ENCODE results near the gene DLEC1. TPM values are rescaled to one million over a fixed set of nuclear protein-coding genes. Genes with fewer than 3 reads are reported as not detected.
A peak's percentile ranks its signal among the peaks of the same experiment; 100 is the strongest.

Gene DLEC1
- total RNA-seq, 4 donors from 2014 or later = 0.19 to 2.1 (median 0.50) TPM

DNA sequence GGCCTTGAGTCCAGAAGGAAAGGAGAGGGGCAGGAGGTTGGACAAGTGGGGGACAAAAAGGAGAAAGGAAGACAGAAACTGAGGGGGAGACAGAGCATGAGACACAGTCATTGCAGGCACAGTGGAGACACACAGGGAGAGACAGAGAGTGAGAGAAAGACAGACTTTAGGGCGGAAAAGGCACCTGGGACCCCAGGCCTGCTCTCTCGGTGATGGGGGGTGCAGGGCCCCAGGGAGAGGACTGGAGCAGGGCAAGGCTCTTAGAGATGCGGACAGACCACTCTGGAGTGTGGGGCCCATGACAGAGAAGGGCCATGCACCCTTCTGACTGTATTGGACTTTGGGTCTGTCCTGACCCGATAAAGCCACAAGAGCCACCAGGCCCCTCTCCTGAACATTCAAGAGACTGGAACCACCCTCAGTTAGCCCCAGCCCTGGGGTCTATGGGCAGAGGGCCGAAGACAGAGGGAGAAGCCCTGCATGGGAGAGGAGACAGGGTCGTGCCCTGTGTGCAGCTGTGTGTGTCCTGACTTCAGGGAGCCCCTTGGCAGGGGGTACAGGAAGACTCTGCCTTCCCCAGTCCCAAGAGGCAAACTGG lies 22.1 kb upstream of the DLEC1 start:
- H3K4me1 ChIP-seq = no peaks in the 10 kb centered on the region
- peaks cover 67% of the 10 kb centered on the region for H3K36me3 ChIP-seq
- no peaks in the 10 kb centered on the region for H3K9me3 ChIP-seq
- no peaks in the 10 kb centered on the region for H3K27me3 ChIP-seq
- no peak overlapping the region for H3K4me3 ChIP-seq
- H3K27ac ChIP-seq = no peak overlapping the region
- TF ChIP-seq POLR2AphosphoS5 (IDR thresholded peaks at IDR 0.05) (no peak), POLR2A (IDR thresholded peaks at IDR 0.05) (no peak), EP300 (IDR thresholded peaks at IDR 0.05) (no peak)
- TF ChIP-seq, protein P1, sequence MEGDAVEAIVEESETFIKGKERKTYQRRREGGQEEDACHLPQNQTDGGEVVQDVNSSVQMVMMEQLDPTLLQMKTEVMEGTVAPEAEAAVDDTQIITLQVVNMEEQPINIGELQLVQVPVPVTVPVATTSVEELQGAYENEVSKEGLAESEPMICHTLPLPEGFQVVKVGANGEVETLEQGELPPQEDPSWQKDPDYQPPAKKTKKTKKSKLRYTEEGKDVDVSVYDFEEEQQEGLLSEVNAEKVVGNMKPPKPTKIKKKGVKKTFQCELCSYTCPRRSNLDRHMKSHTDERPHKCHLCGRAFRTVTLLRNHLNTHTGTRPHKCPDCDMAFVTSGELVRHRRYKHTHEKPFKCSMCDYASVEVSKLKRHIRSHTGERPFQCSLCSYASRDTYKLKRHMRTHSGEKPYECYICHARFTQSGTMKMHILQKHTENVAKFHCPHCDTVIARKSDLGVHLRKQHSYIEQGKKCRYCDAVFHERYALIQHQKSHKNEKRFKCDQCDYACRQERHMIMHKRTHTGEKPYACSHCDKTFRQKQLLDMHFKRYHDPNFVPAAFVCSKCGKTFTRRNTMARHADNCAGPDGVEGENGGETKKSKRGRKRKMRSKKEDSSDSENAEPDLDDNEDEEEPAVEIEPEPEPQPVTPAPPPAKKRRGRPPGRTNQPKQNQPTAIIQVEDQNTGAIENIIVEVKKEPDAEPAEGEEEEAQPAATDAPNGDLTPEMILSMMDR (IDR thresholded peaks at IDR 0.05) = no peak
- 80% methylated on average over 6 of the region's 6 CpGs for WGBS
- DNase-seq (ENCODE audit: low spot score in 2 of 2) = no peak

DNA sequence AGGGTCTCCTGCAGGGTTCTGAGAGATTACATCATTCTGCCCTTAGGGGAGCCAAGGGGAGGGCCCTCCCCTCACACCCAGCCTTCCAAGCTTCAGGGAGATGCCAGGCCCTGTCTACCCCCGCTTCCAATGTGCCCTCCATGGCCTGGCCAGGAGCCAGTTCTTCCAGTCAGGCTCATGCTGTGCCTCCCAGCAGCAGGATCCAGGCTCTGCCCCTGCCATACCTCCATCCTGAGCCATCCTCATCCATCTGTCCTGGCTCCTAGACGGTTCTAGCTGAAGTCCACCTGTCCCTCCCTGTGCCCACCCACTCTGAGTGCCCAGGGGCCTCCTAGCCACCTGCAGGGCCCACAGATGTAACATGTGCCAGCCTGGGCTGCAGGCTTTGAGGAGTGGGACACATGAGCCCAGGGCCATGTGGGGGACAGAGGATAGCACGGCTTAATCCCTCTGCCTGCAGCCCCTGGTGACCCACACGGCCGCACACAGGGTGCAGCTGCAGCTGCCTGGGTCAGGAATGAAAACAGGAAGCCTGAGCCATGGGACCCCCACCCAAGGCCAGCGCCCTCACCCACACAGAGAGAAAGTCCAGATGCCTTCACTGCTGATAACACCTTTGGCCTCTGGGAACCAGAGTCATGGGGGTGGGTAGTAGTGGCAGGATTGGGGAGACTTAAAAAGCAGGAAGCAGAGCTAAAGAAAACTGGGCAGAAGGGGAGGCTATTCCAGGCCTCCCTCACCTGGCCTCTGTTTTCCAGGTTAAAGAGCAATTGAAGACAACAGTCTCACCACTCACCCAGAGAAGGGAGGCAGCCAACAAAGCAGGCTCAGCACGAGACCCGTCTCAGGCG lies 21.3 kb upstream of the DLEC1 start:
- TF ChIP-seq POLR2A (IDR thresholded peaks at IDR 0.05) (no peak), POLR2AphosphoS5 (IDR thresholded peaks at IDR 0.05) (no peak), EP300 (IDR thresholded peaks at IDR 0.05) (no peak)
- TF ChIP-seq, protein P1 (IDR thresholded peaks at IDR 0.05) = no peak
- H3K27ac ChIP-seq = no peak overlapping the region
- peaks cover 5% of the 10 kb centered on the region for H3K4me1 ChIP-seq
- H3K27me3 ChIP-seq = no peaks in the 10 kb centered on the region
- 83% methylated on average over 7 of the region's 9 CpGs for WGBS
- no peak for DNase-seq (ENCODE audit: low spot score in 2 of 2)
- no peak overlapping the region for H3K4me3 ChIP-seq
- peaks cover 67% of the 10 kb centered on the region for H3K36me3 ChIP-seq
- no peaks in the 10 kb centered on the region for H3K9me3 ChIP-seq

DNA sequence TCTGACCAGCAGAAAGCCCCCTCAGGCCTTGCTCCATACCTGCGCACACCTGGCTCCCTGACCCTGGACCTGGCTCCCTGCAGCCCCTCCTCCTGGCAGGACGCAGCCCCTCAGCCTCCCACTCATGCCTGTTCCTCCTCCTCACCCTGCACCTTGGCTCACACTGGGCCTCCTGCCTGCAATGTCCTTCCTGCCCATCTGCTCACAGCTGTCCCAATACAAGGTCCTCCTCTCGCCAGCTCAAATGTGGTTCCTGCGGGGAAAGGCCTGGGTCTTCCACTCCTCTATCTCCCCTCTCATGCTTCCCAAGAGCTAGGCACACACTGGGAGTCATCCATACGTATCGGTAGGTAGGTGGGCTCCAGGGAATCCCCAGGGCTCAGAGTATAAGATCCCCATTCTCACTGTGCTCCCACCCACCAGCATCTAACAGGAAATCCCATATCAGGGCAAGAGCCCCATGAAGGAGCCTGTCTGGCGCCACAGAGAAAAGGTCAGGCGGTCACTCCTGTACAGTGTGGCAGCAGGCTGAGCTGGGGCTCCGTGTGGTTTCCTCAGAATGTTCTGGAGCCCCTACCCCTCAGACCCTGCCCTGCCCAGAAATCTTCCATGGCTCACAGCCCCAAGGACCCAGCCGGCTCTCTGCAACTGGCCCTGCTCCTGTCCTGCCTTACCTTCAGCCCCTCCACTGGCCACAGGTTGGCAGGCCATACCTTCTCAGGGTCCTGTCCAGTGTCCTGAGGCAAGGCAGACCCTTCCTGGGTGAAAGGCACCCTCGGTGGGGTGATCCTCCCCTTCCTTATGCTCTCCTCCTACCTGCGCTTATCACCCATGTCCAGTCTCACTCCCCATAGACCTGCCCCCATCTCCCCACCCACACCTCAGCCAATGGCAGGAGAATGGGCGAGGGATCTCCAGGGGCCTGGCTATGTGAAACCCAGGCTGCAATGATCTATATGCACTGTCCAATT lies 20.4 kb upstream of the DLEC1 start:
- no peak for TF ChIP-seq EP300 (IDR thresholded peaks at IDR 0.05)
- TF ChIP-seq POLR2AphosphoS5 (IDR thresholded peaks at IDR 0.05) = no peak
- TF ChIP-seq POLR2A (IDR thresholded peaks at IDR 0.05) = no peak
- TF ChIP-seq, protein P1 (IDR thresholded peaks at IDR 0.05) = no peak
- 92% methylated on average over 13 of the region's 13 CpGs for WGBS

DNA sequence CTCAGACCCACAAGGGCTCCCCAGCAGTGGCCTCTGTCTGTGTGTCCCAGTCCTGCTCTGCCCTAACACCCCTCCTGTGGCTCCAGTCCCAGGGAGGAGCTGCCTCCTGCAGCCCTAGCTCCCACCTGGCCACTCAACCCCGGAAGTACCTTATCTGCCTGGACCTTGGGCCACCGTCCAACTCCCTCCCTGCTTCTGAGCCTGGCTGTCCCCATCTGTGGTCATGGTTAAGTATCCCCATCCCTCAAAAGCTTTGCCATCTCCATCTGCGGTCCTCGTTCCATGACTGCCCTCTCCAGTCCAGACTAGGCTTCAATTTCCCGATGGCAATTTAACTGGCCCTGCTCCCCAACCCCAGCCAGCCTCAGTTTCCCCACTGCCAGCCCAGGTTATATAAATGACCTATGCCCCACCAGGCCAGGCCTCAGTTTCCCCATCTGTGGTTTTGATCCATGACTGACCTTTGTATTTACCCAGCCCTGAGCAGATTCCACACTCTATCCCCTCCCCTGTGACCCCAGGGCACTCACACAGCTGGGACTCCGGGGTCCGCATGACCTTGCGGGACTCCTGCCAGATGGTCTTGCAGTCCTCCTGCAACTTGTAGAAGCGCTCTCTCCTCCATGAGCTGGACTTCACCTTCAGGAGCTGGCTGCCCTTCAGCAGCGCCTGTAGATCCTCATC lies 19.2 kb upstream of the DLEC1 start:
- peaks cover 23% of the 10 kb centered on the region for H3K4me1 ChIP-seq
- TF ChIP-seq POLR2AphosphoS5 (IDR thresholded peaks at IDR 0.05) = no peak
- no peak for TF ChIP-seq POLR2A (IDR thresholded peaks at IDR 0.05)
- TF ChIP-seq EP300 (IDR thresholded peaks at IDR 0.05) = no peak
- TF ChIP-seq, protein P1 (IDR thresholded peaks at IDR 0.05) = no peak
- peak in 1 of 2 donors; percentile 57 for DNase-seq (ENCODE audit: low spot score in 2 of 2)
- peaks cover 54% of the 10 kb centered on the region for H3K36me3 ChIP-seq
- WGBS = 92% methylated on average over 10 of the region's 10 CpGs
- H3K27me3 ChIP-seq = no peaks in the 10 kb centered on the region
- no peak overlapping the region for H3K27ac ChIP-seq
- no peaks in the 10 kb centered on the region for H3K9me3 ChIP-seq
- no peak overlapping the region for H3K4me3 ChIP-seq

More for the DNA sequence above, 20.4 kb upstream of the DLEC1 start:
- Histone ChIP-seq H3K27me3 (no peaks in the 10 kb centered on the region), H3K4me1 (peaks cover 13% of the 10 kb centered on the region), H3K4me3 (no peak overlapping the region), H3K36me3 (peaks cover 65% of the 10 kb centered on the region), H3K9me3 (no peaks in the 10 kb centered on the region), H3K27ac (no peak overlapping the region)
- DNase-seq (ENCODE audit: low spot score in 2 of 2) = peak in 1 of 2 donors; percentile 55

Measured in suprapubic skin (tissue), 4 donors.